NB4 (cell line): ENCODE measurements around the gene SLC9A3.

Experiments used
- DNase-seq: peaks from one replicate; pipeline ENCODE4 v3.0.0; 2010; ENCODE audit warnings: low read depth
- H3K4me3 ChIP-seq: one replicate; pipeline ENCODE4 v1.5.1; 2011; ENCODE audit warnings: mild to moderate bottlenecking, low read depth, low read length, moderate library complexity
- CTCF ChIP-seq: IDR thresholded peaks from one replicate; pipeline ENCODE4 v1.5.1; 2012; ENCODE audit warnings: low read depth, low read length
- MAX ChIP-seq: IDR thresholded peaks from 2 replicates; pipeline ENCODE4 v1.6.1; 2011; ENCODE audit warnings: low read depth, low read length
- MYC ChIP-seq: IDR thresholded peaks from 2 replicates; pipeline ENCODE4 v1.6.1; 2011; ENCODE audit warnings: low read depth, low read length
- POLR2A ChIP-seq: IDR thresholded peaks from 2 replicates; pipeline ENCODE4 v1.6.1; 2011; ENCODE audit warnings: mild to moderate bottlenecking; ENCODE audit not compliant: insufficient read length; ENCODE audit errors: extremely low read depth

The SLC9A3 gene

GRCh38 chr5:435961-436640 is 88.1 kb downstream of the SLC9A3 start:
- TF ChIP-seq MYC (0 out of 2 replicates have a peak, but pooled peaks have one; percentile 8), CTCF (peak; percentile 51), POLR2A (peak; percentile 60), MAX (no peak)
- H3K4me3 ChIP-seq: no peak overlapping the region
- DNase-seq: peak; percentile 62

- H3K4me3 ChIP-seq: no peak overlapping the region
- DNase-seq: no peak
- TF ChIP-seq MYC (no peak), MAX (no peak), CTCF (no peak), POLR2A (no peak)
Observed at GRCh38 chr5:435156-435790, 89.0 kb downstream of the SLC9A3 start.

GRCh38 chr5:434443-435146 is 89.7 kb downstream of the SLC9A3 start:
- H3K4me3 ChIP-seq: no peak overlapping the region
- TF ChIP-seq MAX: no peak
- TF ChIP-seq CTCF: no peak
- TF ChIP-seq POLR2A: peak; percentile 6
- no peak for TF ChIP-seq MYC
- DNase-seq: no peak

- no peak overlapping the region for H3K4me3 ChIP-seq
- TF ChIP-seq CTCF (no peak), MYC (no peak), POLR2A (no peak), MAX (no peak)
- DNase-seq: no peak
Observed at GRCh38 chr5:433836-434235, 90.4 kb downstream of the SLC9A3 start.

- no peak for DNase-seq
- H3K4me3 ChIP-seq: no peak overlapping the region
- no peak for TF ChIP-seq POLR2A
- no peak for TF ChIP-seq MAX
- TF ChIP-seq MYC: no peak
- no peak for TF ChIP-seq CTCF
Observed at GRCh38 chr5:432928-433791, 91.1 kb downstream of the SLC9A3 start.
